KMS-11 (cell line): Measurements from ENCODE around the gene BBOF1.
"Not testable (repeated sequence)": the region's sequence is repeated elsewhere in the genome, so short reads cannot be mapped to it uniquely, and the experiment has no call there.

Experiments used
- H2AFZ ChIP-seq: fragments of 200-600 bp; sonication (generic); 2 replicates; pipeline ENCODE4 v1.6.1; 2016; ENCODE audit warnings: antibody characterized with exemption, mixed run types, low read depth
- H3K27ac ChIP-seq: fragments of 200-600 bp; sonication (generic); 2 replicates; pipeline ENCODE4 v1.6.1; 2016; ENCODE audit warnings: mild to moderate bottlenecking, mixed run types
- H3K27me3 ChIP-seq: fragments of 200-600 bp; sonication (generic); 2 replicates; pipeline ENCODE4 v1.6.1; 2017; ENCODE audit warnings: mild to moderate bottlenecking, low read depth, mixed run types, moderate library complexity; ENCODE audit not compliant: insufficient read depth
- H3K36me3 ChIP-seq: fragments of 200-600 bp; sonication (generic); 2 replicates; pipeline ENCODE4 v1.6.1; 2017; ENCODE audit warnings: mild to moderate bottlenecking, mixed run types; ENCODE audit not compliant: insufficient read depth
- H3K4me1 ChIP-seq: fragments of 200-600 bp; sonication (generic); 2 replicates; pipeline ENCODE4 v1.6.1; 2016; ENCODE audit warnings: mild to moderate bottlenecking, low read depth, mixed run types; ENCODE audit not compliant: poor library complexity, severe bottlenecking
- H3K4me2 ChIP-seq: fragments of 200-600 bp; sonication (generic); 2 replicates; pipeline ENCODE4 v1.7.0; 2016; ENCODE audit warnings: mild to moderate bottlenecking, mixed run types
- H3K4me3 ChIP-seq: fragments of 200-600 bp; sonication (generic); IDR thresholded peaks from 2 replicates; pipeline ENCODE4 v1.6.1; 2017; ENCODE audit warnings: low read depth, low read length, mixed read lengths; ENCODE audit not compliant: insufficient read depth
- H3K79me2 ChIP-seq: fragments of 200-600 bp; sonication (generic); 2 replicates; pipeline ENCODE4 v1.6.1; 2016; ENCODE audit warnings: low read depth, mixed run types; ENCODE audit not compliant: insufficient read depth
- H3K9ac ChIP-seq: fragments of 200-600 bp; sonication (generic); 2 replicates; pipeline ENCODE4 v1.6.1; 2016; ENCODE audit warnings: mild to moderate bottlenecking, mixed run types
- H4K20me1 ChIP-seq: fragments of 200-600 bp; sonication (generic); 2 replicates; pipeline ENCODE4 v1.6.1; 2016; ENCODE audit warnings: mild to moderate bottlenecking, mixed run types; ENCODE audit not compliant: insufficient read depth
- CTCF ChIP-seq: fragments of 200-600 bp; sonication (generic); conservative IDR thresholded peaks from 2 replicates; pipeline ENCODE4 v1.6.1; 2017; ENCODE audit warnings: low read depth, mild to moderate bottlenecking, antibody characterized with exemption, low read length, moderate library complexity, mixed read lengths

BBOF1 gene

GRCh38 chr14:73988065-73988464 is 31.1 kb upstream of the BBOF1 start:
- Histone ChIP-seq H4K20me1 (no peaks in the 10 kb centered on the region), H3K79me2 (no peaks in the 10 kb centered on the region), H3K9ac (no peak overlapping the region), H3K36me3 (no peaks in the 10 kb centered on the region), H3K4me1 (no peaks in the 10 kb centered on the region), H3K4me2 (no peak overlapping the region), H2AFZ (no peak overlapping the region), H3K27me3 (no peaks in the 10 kb centered on the region), H3K27ac (no peak overlapping the region), H3K4me3 (no peak overlapping the region)
- no peak for TF ChIP-seq CTCF

GRCh38 chr14:73988656-73989055 is 30.5 kb upstream of the BBOF1 start:
- H3K27ac ChIP-seq, H3K79me2 ChIP-seq, H3K36me3 ChIP-seq, H3K27me3 ChIP-seq, H2AFZ ChIP-seq, H3K4me2 ChIP-seq, H3K9ac ChIP-seq, H3K4me1 ChIP-seq, H4K20me1 ChIP-seq, H3K4me3 ChIP-seq: not testable (repeated sequence)

- no peak for TF ChIP-seq CTCF
- Histone ChIP-seq H3K79me2 (no peaks in the 10 kb centered on the region), H2AFZ (no peak overlapping the region), H3K4me2 (no peak overlapping the region), H3K4me3 (no peak overlapping the region), H3K9ac (no peak overlapping the region), H3K27ac (no peak overlapping the region), H4K20me1 (no peaks in the 10 kb centered on the region), H3K27me3 (no peaks in the 10 kb centered on the region), H3K36me3 (no peaks in the 10 kb centered on the region), H3K4me1 (no peaks in the 10 kb centered on the region)
These were observed 28.1 kb upstream of the BBOF1 start for GRCh38 chr14:73991092-73991491.

- not testable (repeated sequence) for H4K20me1 ChIP-seq, H3K9ac ChIP-seq, H3K27me3 ChIP-seq, H3K4me2 ChIP-seq, H3K4me1 ChIP-seq, H3K27ac ChIP-seq, H3K4me3 ChIP-seq, H3K79me2 ChIP-seq, H3K36me3 ChIP-seq, H2AFZ ChIP-seq
These were observed 24.2 kb upstream of the BBOF1 start for GRCh38 chr14:73994926-73995325.

GRCh38 chr14:73995977-73996378 is 23.2 kb upstream of the BBOF1 start:
- Histone ChIP-seq H4K20me1 (no peaks in the 10 kb centered on the region), H3K79me2 (no peaks in the 10 kb centered on the region), H3K4me3 (no peak overlapping the region), H3K27ac (no peak overlapping the region), H3K27me3 (no peaks in the 10 kb centered on the region), H3K4me1 (no peaks in the 10 kb centered on the region), H3K36me3 (no peaks in the 10 kb centered on the region), H3K9ac (no peak overlapping the region), H2AFZ (no peak overlapping the region), H3K4me2 (no peak overlapping the region)
- no peak for TF ChIP-seq CTCF
